Stimulated activated CD8-positive, alpha-beta memory T cell treated with anti-CD3 and anti-CD28 coated beads, Interleukin-4, amount 100 ng/mL, for 48 hours (primary cell): ENCODE measurements around the gene KRT79.

Experiments
- DNase-seq: peaks from one replicate; pipeline ENCODE4 v3.0.0-alpha.2; 2020

The KRT79 gene

DNA sequence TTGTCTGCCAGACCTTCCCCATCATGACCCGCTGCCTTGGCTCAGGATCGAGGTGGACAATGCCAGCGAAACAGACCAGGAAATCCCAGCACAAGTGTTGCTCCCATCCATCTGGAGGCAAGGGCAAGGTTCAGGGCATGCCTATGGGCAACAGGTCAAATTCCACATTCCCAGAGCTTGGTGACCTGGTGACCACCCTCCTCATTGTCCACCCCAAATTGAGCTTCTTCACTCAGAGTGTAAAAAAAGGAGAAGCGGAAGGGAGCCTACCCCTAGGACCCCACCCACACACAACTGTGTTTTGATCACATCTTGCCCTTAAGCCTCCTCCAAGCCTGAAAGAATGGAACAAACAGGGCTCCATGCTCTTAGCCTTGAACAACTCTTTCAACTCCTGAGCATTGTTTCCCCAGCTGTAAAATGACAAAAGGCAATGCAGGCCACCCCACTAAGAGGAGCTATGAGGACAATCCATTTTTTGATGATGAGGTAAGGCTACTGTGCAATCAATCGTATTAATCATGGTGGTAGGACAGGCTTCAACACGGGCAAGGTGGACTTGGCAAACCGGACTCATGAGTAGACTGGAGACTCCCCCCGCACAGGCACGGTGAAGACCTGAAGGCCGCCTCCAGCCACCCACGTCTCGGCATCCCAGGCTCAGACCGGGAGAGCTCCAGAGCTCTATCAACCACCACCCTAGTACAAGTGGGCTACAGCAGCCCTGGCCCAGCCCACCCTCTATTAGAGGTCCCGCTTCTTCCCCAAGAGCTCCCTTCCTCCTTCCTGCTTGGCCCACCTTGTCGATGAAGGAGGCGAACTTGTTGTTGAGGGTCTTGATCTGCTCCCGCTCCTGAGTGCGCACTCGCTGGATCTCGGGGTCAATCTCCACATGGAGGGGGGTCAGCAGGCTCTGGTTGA lies 866 bp downstream of the KRT79 start:
- DNase-seq: no peak

DNA sequence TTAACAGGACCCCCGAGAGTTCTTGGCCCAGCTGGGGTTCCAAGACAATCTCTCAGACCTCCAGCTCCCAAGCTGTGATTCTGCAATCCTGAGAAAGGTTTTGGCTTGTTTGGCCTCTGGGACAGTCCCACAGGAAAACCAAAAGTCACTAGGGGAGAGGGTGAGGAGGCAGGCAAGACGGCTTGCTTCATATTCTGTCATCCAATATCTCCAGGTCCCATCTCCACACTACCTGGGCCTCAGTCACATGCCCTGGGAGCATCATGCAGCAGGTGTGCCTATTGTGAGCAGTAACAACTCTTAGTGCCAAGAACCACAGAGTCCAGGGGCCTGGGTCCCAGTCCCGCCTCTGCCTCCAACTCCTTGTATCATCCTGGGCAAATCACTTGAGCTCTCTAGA lies 1.7 kb downstream of the KRT79 start:
- no peak for DNase-seq

DNA sequence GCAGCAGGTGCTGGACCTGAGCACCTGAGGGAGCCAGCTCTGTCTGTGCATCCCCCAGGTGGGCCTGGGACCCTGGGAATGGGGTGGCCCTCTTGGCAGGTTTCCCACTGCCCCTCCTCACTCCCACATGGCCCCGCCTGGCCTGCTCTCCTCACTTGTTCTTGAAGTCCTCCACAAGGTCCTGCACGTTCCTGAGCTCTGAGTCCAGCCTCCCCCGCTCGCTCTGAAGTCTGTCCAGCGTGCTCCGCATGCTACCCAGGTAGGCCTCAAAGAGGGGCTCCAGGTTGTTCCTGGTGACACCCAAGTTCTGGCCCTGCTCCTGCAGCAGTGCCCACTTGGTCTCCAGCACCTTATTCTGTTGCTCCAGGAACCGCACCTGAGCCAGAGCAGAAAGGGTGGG lies 2.9 kb downstream of the KRT79 start:
- no peak for DNase-seq

DNA sequence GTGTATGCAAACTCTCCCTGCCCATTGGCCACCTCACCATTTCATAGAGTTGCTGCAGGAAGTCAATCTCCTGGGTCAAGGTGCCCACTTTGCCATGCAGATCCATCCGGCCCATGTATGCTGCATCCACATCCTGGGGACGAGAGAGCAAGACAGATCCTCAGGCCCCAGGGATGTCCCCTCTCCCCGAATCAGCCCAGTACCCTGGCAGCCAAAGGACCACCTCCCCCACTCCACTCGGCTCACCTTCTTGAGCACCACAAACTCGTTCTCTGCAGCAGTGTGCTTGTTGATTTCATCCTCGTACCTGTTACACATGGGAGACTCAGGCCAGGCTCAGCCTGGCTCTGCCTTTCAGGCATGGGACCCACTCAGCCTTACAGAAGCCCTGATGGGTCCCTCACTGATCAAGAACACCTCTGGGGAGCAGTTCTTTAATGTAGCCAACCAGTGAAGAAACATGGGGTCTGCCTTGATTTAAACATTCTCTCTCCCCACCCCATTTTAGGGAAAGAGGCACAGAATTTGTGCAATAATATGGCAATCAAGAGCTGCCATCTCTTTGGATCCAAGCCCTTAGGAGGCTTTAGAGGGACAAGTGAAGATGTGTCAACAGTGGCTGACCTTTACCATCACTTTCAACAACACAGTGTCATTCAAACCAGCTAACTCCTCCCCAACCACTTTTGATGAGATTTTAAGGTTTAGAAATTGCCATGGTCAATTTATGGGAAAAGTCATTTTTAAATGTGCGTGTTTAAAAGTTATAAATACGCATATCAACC lies 3.9 kb downstream of the KRT79 start:
- no peak for DNase-seq

DNA sequence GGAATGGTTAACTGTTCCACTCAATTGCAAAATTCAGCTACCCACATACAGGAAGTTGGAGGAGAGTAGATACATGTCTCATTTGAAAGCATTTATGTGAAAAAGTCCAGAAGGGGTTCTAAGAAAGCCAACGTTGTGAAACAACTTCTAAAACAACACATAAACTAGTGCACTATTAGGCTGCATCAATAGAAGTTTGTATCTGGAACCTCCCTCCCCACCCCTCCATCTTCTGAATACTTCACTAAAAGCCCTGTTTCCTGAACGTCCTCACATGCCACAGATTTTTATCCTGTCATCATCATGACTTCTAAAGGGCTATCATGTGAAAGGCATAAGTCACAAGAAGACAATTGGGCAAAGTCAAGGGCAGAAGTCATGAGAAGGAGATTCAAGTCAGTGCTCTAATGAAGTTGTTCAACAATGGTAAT lies 5.5 kb downstream of the KRT79 start:
- no peak for DNase-seq

DNA sequence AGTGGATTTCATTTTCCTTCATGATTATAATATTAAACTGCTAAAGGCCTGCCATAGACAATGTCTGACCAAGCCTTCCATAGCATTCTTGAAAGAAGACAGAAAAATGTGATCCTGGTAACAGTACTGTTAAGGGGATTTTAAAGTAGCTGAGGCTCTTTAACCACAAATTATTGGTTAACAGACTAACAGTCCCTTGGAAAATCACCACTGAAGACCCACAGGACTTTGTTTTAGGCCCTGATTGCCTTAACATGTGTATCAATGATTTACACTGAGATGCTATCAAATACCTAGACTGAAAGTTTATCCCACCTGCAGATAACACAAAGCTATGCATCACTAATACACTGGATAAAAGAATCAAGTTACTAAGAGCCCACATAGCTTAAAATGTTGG lies 6.0 kb downstream of the KRT79 start:
- DNase-seq: no peak

DNA sequence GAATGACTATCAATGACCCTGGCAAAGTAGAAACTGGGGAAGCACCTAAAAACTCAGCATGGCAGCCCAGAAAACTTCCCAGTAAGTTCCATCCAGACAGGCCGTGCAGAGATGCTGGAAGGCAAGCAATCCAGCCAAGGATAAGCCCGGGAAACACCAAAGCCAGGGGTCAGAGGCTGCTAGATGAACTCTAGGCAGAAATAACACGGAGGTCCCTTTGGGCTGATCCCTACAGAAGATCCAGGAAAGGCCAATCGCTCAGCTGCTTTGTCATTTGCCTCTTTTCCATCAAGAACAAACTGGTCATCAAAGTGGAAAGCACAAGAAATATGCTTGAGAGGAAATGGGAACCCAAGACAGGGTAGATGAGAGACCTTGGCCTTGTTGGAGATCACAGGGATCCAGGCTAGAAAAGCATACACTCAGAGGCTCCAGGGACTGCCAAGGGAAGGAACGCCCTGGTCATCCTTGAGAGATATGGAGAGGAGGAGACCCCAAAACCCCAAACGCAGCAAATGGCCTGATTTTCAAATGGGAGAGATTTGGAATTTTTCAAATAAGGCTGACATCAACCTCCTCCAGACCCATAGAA lies 6.5 kb downstream of the KRT79 start:
- no peak for DNase-seq

DNA sequence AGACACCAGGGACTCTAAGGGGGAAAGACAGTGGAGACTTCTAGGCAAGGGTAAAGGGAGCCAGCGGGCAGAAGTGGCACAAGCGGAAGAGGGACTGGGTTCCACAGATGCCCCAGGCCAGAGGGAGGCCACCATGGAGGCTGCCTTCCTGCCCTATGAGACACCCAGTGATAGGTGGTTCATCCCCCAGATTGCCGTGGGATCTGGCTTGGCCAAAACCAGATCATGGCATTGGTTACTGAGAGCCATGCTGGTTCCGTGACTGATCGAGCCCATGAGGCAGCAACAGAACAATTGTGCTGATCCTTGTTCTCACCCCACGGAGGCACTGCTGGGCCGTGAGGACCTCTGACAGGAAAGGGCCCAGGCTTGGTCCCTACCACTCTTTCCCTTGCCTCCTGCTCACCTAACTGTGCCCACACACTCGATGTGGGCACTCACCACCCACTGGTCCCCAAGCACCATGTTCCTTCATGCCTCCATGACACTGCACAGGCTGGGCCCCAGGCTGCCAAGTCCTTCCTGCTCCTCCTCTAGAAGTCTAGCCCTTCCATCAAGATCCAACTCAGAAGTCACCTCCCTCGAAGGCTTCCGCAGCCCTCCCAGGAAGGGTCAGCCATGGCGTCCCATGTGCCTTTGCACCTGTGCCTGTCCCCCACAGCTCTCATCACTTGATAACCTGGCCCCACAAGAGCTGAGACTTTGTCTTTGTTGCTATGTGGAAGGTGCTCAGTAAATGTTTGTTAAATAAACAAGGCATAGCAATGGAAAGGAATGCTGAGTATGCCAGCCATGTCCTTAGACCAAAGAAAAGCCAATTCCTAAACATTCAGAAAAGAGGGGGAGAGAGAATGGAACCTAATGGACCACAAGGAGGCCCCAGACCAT lies 7.3 kb downstream of the KRT79 start:
- no peak for DNase-seq

DNA sequence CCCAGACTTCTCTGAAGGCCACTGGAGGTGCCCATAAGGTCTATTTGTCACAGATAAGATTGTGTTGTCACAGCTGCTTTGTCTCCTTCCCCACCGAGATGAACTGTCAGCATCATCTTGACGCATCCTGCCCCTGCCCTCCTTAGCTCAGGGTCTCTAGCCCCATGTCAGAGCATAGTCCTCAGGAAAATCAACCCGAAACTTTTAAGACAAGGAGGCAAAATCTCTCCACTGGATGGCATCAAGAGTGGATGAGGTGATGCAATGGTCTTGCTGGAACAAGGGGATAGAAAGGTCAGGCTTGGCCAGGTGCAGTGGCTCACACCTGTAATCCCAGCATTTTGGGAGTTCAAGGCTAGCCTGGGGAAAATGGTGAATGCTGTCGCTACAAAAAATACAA lies 8.2 kb downstream of the KRT79 start:
- no peak for DNase-seq

DNA sequence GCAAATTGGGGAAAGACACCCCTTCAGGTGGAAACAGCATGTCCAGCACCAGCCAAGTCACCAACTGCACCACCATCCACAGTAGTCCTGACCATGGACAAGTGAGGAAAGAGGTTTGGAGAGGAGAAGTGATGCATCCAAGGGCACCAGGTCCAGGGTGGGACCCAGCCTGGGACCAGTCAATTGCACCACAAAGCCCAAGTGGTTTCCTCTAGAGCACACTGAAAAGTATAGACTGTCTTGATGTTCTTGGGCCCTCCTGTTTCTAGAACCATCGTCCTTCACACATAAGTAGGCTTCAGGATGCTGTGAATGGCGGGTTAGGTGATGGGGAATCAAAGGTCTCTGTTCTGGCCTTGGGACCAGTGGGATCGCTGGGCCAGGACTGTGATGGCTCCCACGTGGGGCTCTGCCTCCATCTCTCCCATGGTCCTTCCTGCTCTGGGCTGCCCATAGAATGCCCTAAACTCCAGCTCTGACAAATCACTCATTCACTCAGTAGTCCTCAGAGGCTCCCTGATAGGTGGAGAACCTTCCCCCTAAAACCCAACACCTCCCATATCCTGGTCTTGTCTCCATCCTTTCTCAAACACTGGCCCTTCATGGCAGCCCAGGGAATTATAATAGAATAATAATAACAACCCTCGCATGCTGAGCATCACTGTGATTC lies 9.2 kb downstream of the KRT79 start:
- no peak for DNase-seq

DNA sequence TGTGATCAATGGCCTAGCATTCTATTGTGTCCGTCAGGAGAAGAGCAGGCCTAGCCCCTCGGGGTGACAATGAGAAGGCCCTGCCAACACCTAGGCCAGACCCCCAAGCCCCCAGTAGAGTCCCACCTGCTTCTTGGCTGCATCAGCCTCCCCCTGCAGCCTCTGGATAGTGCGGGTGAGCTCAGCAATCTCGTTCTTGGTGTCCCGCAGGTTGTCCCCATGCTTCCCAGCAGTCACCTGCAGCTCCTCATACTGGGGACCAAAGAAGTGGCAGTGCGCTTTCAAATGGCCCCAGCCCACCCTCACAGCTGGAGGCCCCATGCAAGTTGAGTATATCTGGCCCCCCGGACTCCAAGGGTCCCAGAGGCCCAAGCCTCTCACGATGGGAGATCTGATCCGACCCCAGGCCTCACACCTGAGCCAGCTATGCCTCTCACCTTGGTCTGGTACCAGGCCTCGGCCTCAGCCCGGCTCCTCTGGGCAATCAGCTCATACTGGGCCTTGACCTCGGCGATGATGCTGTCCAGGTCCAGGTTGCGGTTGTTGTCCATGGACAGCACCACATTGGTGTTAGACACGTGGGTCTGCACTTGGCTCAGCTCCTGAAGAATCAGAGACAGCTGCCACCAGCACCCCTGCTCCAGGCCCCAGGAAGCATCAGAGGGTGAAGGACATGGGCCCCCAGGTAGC lies 10.2 kb downstream of the KRT79 start:
- DNase-seq: no peak

DNA sequence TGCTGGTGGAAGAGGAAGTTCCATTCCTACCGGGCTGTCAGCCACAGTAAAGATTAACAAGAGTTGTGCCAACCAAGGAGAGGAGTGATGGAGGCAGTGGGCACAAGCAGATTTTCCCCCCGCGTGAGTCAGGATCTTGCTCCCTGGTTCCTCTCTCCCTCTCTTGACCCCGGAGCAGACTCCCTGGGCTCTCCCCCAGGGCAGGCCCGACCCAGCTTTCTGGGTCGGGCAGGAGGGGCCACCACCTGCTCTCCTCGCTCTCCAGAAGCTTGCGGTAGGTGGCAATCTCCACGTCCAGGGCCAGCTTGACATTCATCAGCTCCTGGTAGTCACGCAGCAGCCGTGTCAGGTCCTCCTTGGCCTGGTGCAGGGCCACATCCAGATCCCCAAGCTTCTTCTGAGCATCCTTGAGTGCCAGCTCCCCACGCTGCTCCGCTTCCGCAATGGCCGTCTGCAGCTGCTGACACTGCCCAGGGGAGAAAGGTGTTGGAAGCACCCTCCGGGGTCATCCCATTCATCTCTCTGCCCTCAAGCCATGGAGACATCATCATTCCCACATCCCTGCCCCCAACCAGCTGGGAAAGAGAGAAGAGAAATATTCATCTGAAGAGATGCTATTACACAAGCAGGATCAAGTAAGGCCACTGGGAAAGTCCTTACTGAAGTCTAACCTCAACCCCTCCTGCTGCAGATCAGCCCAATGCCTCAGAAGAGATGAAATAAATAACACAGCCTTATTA lies 11.2 kb downstream of the KRT79 start:
- DNase-seq: no peak

DNA sequence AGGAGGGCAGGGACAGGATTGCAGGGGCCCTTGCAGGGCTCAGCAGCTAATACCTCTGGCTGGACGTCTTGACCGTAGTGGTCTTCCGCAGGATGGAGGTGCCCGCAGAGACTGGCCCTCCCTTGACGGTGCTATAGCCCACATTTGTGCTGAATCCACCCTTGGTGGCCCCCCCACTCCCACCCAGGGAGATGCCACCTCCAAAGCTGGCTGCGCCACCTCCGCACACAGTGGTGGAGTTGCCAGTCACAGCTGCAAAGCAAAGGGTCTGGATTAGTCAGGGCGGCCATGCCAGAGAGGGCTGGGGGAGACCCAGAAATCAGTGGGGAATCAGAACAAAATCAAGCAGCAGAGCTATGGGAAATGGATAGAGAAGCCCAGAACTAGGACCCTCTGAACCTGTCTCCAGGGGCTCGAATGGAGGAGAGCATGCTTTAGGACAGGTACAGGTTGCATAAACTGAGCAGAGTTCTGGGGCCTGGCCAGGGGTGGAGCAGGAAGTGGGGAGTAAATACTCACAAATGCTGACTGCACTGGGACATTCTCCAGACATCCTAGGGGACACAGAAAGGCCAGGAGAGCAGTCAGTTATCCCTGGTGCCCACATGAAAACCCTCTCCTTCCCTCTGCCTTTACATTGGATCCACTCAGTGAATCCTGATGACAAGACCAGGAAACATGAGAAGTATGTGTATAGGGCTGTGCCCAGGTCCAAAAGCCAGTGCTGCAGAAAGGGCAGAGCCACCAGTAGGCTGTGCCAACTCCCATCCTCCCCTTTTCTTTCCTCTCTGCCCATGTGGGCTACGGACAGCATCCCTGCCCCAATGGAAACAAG lies 12.1 kb downstream of the KRT79 start:
- DNase-seq: no peak

DNA sequence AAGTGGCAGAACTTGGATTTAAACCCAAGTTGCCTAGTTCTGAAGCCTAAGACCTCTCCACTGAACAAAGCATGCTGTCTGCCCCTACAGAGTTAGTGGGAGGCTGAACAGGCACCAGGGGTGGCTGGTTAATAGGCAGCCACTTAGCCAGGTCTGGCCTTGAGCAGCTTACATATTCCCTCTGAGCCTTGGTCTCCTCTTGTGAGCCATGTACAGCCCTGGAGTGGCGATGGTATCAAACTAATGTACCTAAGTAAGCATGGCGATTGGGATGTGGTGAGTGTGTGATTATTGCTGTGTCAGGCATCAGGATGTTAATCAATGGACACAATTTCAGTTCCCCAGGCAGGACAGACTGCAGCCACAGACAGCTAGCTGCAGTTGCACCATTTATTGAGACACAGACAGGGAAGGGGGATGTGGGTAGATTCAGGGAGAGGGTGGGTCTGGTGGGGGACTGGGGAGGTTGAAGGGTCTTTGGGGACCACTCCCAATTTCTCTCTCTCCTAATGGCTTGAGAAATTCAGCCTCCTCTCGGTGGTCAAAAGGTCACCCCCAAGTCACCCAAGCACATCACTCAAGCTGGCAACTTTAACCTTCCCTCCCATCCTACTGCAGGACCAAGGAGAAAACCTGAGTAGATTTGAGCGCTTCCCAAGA lies 12.9 kb downstream of the KRT79 start:
- no peak for DNase-seq

DNA sequence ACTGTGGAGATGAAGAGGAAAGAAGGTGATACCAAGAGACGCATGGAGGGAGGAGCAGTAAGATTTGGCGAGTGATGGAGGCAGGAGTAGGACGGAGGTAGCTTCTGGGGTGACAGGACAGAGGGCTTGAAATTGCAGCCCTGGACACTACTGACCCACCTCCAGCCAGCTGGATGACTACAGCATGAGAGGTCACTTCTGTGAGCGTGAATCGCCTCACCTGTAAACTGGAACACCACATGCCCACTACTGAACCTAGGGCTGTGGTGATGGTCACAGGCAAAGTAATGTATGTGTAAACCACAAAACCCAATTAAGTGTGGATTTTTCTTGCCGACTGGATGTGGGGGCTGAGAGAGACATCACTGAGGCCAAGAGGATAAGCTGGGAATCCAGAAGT lies 13.6 kb downstream of the KRT79 start:
- no peak for DNase-seq

DNA sequence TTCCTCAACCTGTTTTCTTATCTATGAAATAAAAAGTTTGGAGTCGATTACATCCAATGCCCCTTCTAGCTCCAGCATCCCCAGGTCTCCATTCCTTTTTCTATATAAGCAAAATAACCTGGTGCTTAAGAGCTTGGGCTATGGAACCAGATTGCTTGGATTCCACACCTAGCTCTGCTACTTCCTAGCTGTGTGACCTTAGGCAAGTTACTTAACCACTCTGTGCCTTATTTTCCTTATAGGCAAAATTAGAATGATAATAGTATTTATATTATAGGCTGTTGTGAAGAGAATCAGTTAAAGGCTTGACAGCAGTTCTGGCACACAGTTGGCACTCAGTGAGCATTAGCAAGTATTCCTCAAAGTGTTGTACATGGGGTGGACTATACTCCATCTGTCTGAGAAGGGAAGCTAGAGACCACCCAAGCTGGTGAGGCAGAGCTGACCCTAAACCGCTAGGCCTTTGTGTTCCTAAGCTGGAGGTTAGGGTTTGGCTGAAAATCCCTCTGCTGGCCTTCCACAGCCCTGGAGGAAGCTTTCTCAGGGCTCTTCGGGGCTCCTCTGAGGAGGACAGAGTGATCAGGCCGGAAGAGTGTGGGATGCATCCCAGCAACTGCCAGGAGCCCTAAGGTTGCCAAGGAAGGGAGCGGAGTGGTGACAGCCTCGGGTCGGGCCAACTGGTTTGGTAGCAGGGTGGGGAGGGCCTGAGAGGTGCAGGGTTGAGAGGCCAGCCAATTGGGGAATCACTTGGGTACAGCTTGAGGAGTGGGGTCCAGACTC lies 14.2 kb downstream of the KRT79 start:
- DNase-seq: no peak

DNA sequence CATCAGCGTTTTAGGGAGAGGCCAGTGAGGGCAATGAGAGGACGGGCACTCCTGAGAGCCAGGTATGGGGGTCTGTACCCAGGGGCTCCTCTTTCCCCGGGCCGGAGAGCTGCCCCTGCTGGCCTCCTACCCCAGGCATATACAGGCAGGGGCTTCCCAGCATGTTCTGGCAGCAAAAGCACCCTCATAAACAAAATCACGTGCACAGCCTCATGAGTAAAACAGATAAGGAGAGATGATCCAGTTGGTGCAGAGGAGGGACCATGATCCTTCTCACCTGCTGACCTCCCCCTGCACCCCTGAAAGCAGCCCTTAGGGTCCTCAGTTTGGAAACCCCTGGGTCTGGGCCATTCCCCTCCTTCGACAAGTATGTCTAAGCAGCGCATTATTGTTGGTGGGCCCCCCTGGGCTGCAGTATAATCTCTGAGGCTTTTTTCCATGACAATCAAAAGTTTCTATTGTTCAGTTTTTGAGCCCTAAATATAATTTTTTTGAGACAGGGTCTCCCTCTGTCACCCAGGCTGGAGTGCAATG lies 15.2 kb downstream of the KRT79 start:
- DNase-seq: no peak

DNA sequence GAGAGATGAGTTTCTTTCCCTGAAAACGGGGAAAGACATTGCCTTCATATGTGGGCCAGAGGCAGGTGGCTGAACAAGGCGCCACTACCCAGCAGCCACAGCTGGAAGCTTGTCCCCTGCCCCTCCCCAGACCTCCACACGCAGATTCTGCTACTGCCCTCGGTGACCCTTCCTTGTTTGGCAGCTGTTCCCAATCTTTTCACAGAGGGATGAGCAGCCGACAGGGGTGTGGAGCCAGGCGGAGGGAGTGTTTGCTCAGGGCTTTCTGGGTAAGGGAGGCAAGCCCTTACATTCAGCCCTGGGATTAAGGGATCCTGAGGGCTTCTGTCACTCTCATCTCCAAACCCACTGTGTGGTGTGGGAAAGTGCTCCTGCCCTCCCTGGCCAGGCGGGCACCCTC lies 15.7 kb downstream of the KRT79 start:
- DNase-seq: no peak
